Measurements from ENCODE around the gene TEX48.
A peak's percentile ranks its signal among the peaks of the same experiment; 100 is the strongest.

Gene TEX48

DNA sequence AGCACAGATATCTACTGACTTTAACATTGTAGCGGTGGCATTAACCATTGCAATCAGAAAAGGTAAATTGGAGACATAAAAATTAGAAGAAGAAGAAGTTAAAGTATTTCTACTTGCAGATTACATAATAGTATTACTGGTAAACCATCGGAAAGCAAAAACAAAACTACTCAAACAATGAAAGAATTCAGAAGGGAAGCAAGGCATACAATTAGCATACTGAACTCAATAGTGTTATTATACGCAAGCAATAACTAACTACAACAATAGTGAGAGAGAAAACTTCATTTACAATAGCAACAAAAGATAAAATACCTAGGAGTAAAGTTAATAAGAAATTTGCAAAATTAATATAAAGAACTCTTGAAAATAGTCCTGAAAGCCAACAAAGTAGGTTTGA lies 17.8 kb downstream of the TEX48 start:
- no peak for DNase-seq

DNA sequence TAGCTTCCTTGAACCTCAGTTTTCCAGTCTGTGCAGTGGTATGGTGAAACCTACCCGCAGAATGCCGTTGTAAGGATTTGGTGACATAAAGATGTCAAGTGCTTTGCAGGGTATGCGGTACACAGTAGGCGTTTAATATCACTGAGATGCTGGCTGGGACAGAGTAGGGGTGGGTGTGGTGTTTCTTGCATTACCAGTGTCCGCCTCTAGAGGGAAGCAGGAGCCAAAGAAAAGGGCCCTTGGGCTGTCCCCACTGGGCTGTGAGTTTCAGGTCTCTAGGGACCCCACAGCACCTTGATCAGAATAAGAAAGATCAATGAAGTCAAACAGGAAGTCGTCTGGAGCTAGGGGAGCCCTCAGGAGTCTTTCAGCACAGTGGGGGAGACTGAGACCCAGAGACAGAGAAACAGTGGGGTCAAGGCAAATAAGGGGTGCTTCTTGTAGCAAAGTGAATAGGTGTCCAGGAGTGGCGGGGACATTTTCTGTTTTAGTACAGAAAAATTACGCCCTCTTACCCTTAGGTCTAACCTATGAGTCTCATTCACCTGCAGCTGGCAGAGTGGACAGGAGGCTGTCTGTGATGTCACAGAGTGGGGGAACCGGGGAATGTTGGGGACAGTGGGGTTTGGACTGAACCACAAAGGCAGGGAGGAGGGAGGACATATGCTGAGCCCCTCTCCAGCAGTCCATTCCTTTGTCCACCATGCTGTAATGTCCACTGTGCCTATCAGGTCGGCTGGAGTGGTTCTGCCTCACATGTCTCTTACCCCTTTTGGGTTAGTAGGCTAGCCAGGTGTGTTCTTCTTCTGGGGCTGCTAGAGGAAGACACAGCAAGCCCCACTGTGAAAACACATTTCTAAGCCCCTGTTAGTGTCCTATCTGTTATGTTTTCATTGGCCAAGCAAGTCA lies 19.7 kb downstream of the TEX48 start:
- peak in 1 of 2 experiments; percentile 38 for DNase-seq

DNA sequence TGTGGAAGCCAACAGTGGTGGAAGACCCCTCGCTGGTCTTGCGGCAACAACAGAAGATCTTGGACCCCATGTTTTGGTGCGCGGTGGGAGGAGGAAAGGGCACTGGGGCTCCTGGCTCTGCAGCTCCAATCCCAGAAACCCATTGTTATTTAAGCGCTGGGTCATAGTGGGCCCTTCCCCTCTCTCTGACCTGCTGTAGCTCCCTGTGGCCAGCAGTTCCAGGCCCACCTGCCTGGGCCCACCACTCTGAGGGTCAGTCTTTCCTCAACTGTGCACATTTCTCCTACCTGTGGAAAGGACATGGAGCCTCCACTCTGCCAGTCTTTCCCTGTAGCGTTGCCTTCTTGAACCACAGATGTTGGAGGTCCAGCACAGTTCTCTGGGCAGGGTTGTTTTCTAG lies 24.3 kb downstream of the TEX48 start, which contains the start of gene TEX53:
TEX53 (minus strand) TSS at position 101 of the 400 bp plus-strand sequence; CDS start at position 70, 31 bp downstream.
- DNase-seq = no peak

DNA sequence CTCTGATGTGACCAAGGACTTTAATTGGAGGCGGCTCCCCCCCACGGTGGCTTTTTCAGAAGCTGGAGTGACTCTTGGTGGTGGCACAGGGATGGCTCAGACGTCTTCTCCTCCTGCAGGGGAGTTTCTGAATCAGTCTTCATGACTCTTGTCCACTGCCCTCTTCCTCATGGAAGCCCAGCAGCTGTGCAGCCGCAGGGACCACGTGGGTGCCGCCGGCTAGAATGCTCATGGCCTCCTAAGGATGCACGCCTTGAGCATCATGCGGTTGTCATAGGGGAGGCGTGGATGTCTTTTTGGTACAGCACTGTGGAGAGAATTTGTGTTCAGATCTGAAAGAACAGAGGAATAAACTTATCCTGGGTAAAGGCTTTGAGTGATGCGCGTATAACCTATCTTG lies 25.7 kb downstream of the TEX48 start:
- DNase-seq = no peak

DNA sequence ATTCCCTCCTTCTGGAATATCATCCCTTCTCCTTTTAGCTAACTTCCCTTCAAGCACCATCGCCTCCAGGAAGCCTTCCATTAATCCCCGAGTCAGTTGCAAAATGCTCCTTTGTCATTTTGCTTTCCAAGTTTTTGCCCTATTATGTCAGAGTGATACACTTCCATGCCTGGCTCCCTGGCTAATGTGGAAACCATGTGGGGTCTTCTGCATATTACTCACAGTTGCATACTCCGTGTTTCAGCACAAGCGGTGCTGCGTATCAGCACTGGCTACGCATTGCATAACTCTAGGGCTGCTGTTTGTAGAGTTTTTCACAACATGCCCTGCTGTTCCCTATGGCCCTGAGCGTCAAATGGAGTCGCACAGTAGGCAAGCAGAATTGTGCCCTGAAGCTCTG lies 26.3 kb downstream of the TEX48 start:
- no peak for DNase-seq

DNA sequence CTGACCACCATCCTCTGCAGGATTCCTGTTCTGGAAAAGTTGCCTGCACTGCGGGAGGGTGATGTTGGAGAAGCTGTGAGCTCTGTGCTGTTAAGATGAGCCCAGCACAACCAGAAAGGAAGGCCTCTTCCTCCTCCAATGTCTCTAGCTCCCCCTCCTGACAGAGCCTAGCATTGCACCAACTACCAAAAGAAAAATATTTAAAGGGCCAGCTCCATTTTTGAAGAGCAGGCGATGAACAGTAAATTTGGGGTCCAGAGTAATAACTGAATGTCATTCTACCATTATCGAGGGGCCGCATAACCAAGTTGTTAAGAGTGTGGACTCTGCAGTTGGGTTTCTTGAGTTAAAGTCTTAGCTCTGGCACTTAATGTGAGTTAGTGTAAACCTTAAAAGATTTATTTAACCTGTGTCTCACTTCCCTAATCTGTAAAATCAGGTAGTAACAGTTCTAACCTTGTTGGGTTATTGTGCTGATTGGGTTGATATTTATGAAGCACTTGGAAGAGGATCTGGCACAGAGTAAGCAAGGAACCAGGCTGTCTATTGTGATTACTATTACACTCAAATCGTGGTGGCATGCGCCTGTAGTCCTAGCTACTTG lies 28.3 kb downstream of the TEX48 start:
- peak; percentile 30 to 74 for DNase-seq

DNA sequence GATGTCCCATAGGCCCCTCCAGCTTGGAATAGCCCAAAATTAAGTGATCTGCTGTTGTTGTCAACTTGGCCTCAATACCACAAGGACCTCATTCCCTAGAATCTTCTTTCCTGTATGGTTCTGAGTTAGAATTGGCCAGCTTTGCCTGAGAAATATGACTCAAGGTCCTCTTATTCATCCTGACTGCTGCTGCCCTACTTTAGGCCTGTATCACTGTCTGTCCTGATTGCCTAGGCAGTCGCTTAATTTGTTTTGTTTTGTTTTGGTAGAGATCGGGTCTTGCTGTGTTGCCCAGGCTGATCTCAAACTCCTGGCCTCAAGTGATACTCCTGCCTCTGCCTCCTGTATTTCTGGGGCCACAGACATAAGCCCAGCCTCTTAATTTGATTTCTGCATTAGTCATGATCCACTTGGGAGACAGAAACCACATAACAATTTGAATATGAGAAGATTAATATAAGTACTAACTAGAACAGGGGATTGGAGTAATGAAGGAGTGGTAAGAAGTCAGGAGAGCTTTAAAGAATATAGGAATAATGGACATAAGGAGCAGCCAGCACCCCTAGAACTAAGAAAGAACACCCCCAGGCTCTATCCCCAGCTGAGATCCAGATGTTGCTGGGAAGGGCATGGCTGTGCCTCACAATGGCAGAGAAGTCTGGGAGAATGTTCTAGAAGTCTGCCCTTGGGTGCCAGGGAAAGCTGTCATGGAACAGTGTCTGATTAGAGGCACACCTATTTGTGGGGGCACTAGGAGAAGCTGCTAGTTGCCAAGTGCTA lies 29.0 kb downstream of the TEX48 start:
- DNase-seq = no peak

DNA sequence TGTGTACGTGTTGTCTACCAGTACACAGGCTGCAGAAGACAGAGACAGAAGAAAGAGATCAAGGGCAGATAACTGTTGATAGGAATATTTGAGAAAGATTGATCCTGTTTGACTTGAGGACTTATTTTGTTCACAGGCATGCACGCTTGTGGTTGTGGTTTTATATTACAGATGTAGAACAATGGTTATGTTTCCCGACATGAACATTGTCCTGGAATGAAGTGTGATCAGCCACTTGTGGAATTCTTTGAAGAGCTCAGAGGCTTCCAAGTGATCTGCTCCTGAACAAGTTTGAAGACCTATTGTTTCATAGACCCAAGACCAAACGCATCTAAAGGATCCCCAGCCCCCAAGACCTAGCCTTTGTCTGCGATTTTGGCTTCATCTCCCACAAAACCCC lies 38.1 kb downstream of the TEX48 start:
- no peak for DNase-seq

DNA sequence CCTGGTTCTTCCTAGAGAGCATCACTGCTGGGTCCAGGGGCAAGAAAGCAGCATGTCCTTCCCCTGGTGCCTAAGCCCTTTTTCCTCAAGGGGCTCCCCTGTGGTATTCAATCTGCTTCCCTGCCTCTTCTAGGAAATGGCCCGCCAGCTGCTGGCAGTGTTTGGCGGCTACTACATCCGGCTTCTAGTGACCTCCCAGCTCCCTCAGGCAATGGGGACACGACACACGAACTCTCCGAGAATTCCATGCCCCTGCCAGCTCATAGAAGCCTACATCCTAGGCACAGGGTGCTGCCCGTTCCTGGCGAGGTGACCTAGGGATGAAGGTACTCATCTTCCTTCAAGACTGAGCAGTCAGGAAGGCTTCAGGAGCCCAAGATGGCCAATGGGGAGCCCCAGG lies 39.0 kb downstream of the TEX48 start:
- DNase-seq = no peak

DNA sequence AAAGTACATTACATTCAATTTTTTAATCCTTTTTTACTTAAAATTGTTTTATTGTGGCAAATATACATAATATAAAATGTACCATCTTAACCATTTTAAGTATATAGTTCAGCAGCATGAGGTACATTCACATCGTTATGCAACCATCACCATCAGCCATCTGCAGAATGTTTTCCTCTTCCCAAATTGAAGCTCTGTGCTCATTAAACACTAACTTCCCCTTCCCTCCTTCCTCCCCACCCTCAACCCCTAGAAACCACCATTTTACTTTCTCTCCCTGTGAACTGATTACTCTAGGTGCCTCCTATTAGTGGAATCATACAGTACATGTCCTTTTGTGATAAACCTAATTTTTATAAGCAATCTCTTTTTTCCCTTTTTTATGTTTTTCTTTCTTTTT lies 40.0 kb downstream of the TEX48 start:
- no peak for DNase-seq

DNA sequence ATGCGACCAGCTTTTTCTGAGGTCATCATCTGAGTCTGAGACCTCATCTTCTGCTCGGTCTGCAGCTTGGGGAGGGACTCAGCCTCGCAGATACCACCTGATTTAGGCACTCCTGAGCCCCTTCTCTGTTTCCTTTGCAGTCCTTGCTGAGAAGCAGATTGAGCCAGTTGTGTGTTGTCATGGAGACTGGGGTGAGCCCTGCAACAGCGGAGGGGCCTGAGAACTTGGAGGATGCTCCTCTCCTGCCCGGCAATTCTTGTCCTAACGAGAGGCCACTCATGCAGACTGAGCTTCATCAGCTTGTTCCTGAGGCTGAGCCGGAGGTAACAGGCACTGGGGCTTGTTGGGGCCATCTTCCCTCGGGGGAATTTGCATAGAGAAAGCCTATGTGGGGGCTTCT lies 43.6 kb downstream of the TEX48 start:
- no peak for DNase-seq

DNA sequence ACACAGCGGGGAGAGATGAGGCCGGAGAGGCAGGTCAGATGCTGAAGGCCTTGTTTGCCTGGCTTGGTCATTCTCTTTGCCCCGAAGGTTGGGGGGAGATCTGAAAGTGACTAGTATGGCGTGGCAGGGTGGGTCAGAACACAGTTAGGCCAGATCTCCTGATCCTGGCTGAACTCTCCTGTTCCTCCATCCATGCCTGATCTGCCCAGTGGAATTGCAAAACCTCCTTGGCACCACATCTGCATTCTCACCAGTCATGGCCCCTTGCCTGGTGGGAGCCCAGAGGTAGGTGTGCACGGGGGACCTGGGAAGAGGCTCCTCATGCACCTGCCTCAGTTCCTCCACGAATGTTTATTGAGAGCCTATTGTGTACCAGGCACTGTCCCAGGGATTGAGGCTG lies 47.6 kb downstream of the TEX48 start:
- DNase-seq = no peak

DNA sequence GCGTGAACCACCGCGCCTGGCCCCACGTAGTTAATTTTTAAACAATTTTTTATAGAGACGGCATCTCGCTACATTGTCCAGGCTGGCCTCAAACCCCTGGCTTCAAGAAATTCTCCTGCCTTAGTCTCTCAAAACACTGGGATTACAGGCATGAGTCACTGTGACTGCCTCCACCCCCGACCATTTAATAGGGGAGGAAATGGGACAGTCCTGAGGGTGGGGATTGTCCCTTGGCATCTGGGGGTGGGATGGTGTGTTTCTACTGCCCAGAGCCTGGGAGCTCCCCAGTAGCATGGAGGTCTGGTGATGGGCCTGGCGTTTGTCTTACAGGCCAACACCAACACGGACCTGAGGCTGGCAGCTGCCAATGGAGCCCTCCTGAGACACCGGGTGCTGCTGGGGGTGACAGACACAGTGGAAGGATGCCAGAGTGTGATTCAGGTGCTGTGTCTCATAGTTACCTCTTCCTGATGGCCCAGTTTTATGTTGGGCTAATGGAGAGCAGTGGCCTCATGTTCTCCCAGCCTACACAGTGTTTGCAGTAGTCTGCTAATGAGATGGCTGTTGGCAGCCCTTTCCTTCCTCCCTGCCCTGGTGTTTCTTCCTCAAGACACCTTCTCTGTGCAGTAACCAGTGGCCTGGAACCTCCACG lies 48.4 kb downstream of the TEX48 start:
- no peak for DNase-seq

DNA sequence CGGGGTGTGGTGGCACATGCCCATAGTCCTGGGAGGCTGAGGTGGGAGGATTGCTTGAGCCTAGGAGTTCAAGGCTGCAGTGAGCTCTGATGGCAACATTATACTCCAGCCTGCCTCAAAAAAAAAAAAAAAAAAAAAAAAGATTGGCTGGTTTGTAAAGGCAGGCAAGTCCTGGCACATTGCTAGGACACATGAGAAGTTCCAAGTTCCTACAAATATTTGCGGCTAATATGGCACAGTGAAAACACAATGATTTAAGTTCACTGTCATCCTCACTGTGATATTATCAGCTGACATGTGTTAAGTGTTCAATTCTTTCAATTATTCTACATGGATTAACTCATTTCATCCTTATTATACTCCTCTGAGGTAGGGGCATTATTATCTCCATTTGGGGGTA lies 50.8 kb downstream of the TEX48 start:
- no peak for DNase-seq

DNA sequence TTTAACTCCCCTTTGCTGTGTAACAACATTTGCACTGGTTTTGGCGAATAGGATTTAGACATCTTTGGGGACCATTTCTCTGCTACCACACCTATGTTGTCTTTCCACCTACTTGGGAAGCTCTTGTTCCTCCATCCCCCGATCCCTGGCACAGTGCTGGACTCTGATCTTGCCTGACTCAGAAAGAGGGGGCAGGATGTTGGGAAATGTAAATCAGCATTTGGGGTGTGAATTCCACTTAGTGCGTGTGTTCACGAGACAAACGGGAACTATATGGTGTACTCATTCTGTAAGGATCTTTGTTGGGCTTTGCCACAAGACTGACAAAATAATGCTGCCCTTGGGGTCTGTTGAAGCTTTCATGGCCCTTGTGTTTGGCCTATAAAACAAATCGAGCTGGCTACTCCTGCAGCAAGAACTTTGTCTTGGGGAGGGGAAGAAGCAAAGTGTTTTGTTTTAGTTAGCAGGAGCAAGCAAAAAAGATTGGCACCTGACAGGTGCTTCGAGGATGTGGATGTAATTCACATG lies 52.4 kb downstream of the TEX48 start:
- DNase-seq = no peak

DNA sequence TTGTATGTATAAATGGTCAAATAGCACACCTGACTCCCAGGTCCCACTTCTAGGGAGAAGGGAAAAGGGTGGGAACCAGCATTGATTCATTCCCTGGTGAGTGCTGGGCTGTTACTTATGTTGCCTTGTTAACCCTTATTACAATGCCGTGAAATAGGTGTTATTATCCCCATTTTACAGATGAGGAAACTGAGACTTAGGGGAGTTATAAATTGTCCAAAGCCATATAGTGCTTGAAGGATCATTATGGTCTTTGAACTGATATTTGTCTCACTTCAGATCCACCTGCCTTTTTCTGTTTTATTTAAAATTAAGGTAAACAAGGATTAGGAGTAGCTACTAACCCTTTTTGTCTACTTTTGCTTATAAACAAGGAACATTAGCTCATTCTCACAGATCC lies 54.4 kb downstream of the TEX48 start:
- no peak for DNase-seq

DNA sequence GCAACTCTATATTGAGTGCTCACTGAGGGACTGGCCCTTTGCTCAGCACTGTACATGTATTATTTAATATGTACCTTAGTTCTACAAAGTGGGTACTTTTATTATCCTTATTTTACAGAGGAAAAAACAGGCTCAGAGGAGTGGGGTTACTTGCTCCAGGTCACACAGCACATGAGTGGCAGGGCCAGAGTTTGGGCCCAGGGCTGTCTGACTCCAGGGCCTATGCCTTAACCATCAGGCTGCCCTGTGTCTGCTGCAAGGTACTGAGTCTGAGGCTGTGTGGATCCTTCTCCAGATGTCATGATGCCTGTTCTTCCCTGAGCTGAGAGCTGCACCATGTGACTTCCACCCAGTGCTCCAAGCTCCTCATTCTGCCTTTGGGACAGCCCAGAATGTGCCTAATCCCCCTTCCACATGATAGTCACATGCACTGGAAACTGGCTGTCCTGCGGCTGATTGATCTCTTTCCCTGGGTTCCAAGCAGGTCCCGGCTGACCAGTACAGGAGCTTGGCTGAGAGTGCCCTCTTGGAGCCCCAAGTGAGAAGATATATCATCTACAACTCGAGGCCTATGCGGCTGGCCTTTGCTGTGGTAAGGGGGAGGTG lies 55.5 kb downstream of the TEX48 start:
- no peak for DNase-seq

DNA sequence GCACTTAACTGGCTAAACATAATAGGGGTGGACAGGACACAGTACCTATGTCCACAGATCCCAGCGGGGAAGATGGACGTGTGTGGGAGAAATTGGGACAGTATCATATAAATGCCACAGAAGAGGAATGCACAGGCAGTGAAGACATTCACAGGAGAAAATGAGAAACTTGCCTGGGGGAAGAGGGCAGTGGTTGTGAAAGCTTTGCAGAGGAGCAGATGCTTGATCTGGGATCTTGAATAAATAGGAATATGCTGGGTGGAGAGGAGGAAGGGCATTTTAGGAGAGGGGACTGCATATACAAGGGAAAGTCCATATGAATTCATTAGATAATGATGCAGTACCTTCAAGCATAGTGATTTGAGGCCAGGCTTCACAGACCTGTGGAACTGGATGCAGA lies 57.3 kb downstream of the TEX48 start:
- DNase-seq = no peak

DNA sequence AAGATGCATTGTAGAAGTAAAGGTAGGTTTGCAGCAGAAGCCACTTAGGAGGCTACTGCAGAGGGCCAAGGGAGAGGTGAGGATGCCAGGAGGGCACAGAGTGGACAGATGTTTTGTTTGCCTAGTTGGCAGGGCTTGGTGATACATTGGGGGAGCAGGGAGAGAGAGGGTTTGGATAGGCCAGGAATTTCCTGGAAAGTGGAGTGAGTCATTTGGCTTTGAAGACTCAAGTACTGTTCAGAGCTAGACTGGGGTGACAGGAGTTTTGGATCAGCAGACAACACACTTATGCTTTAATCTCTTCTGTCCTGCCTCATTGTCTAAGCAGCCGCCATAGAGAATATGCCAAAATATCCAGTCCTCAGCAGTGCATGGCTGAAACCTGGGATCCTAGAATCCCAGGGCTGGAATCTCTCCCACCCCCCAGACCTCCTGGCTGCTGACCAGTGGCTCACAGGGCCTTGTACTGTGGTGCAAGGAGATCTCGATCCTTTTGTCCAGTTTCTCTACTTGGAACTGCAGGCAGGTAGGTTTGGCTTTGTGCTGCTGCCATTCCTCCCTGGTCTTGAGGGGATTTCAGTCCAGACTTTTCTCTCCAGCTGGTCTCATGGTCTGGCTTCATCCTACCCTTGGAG lies 59.9 kb downstream of the TEX48 start:
- peak in 1 of 2 experiments; percentile 25 for DNase-seq

DNA sequence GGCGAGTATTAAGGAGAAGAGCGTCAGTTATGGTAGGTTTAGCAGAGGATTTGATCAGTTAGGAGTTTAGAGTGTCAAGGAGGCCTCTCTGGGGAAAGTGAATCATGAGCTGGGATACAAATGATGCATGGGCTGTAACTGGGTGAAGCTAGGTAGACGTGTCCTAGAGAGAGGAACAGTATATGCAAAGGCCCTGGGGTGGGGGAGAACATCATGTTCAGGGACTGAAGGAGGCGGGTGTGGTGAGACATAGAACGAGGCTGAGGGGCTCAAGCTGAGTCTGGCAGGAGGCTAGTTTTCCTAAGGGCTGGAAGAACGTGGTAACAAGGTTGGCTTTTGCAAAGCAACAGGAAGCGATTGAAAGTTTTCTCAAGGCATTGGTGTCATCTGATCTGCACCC lies 60.4 kb downstream of the TEX48 start:
- DNase-seq = no peak

DNA sequence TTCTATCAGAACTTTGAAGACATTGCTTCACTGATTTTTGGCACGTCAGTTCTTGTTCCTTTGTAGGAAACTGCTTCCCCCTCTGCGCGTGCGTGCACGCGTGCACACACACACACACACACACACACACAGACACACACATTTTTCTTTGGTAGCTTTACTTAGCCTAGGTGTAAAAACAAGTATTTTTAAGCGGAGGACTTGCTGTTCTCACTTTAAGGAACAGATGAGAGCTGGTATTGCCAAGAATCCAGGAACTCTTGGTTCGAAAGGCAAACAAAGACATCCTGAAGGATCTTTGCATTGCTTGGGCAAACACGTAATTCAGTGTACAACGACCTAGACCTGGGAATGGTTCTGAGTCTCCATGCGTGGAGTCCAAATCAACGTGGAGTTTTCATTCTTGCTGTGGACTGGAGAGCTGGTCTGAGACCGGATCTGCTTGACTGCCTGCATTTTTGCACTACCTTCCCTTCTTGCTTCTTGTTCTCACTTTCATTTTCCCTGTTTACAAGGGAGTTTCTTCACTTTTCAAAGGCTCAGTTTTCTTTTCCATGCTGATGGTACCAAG lies 62.7 kb downstream of the TEX48 start:
- DNase-seq = no peak
